Activated CD8-positive, alpha-beta memory T cell treated with anti-CD3 and anti-CD28 coated beads for 1 hour (primary cell): ENCODE measurements around the gene ZBTB21.

Source experiments
- DNase-seq, 2 donors: peaks; one replicate each; pipeline ENCODE4 v3.0.0-alpha.2; 2020; ENCODE audit warnings: low read depth in 1 of 2; ENCODE audit errors: extremely low read depth in 1 of 2

The ZBTB21 gene

GRCh38 chr21:42040411-42041180 is 30.4 kb upstream of the ZBTB21 start:
- DNase-seq = no peak

- no peak for DNase-seq
Measured at GRCh38 chr21:42039911-42040351, 29.8 kb upstream of the ZBTB21 start.

- DNase-seq = no peak
Measured at GRCh38 chr21:42039470-42039901, 29.3 kb upstream of the ZBTB21 start.

GRCh38 chr21:42038826-42039425 is 28.8 kb upstream of the ZBTB21 start:
- no peak for DNase-seq

- DNase-seq = no peak
Measured at GRCh38 chr21:42038393-42038792, 28.2 kb upstream of the ZBTB21 start.

GRCh38 chr21:42037943-42038342 is 27.8 kb upstream of the ZBTB21 start:
- no peak for DNase-seq

GRCh38 chr21:42037516-42037915 is 27.4 kb upstream of the ZBTB21 start:
- DNase-seq = no peak

GRCh38 chr21:42036313-42036712 is 26.2 kb upstream of the ZBTB21 start:
- no peak for DNase-seq

GRCh38 chr21:42032968-42033367 is 22.8 kb upstream of the ZBTB21 start:
- DNase-seq = no peak

- no peak for DNase-seq
Measured at GRCh38 chr21:42032266-42032665, 22.1 kb upstream of the ZBTB21 start.

- DNase-seq = no peak
Measured at GRCh38 chr21:42031816-42032215, 21.7 kb upstream of the ZBTB21 start.

- DNase-seq = no peak
Measured at GRCh38 chr21:42031241-42031640, 21.1 kb upstream of the ZBTB21 start.

GRCh38 chr21:42030311-42030710 is 20.2 kb upstream of the ZBTB21 start:
- no peak for DNase-seq

- DNase-seq = no peak
Measured at GRCh38 chr21:42028766-42029425, 18.7 kb upstream of the ZBTB21 start.

- no peak for DNase-seq
Measured at GRCh38 chr21:42027822-42028765, 17.9 kb upstream of the ZBTB21 start.

- no peak for DNase-seq
Measured at GRCh38 chr21:42027085-42027821, 17.1 kb upstream of the ZBTB21 start.

- no peak for DNase-seq
Measured at GRCh38 chr21:42026082-42026435, 15.9 kb upstream of the ZBTB21 start.

- no peak for DNase-seq
Measured at GRCh38 chr21:42025376-42026081, 15.4 kb upstream of the ZBTB21 start.

GRCh38 chr21:42022906-42023305 is 12.7 kb upstream of the ZBTB21 start:
- DNase-seq = no peak

GRCh38 chr21:42022091-42022430 is 11.9 kb upstream of the ZBTB21 start:
- DNase-seq = no peak
